ENCODE measurements around the gene SLC18A3. TPM values are rescaled to one million over a fixed set of nuclear protein-coding genes. Genes with fewer than 3 reads are reported as not detected.

The SLC18A3 gene
- polyA plus RNA-seq, 1 donor = not detected

GRCh38 chr10:49612513-49613164 lies 2.5 kb downstream of the SLC18A3 start:
- DNase-seq = no peak

- DNase-seq = no peak
Observed at GRCh38 chr10:49613165-49613881, 3.2 kb downstream of the SLC18A3 start.

- no peak for DNase-seq
Observed at GRCh38 chr10:49613882-49614241, 3.8 kb downstream of the SLC18A3 start, which contains the start of gene CHAT. TSS of gene CHAT (plus strand) at chr10:49614037. CDS start at chr10:49614190, 153 bp downstream.

- no peak for DNase-seq
Observed at GRCh38 chr10:49614242-49615198, 4.4 kb downstream of the SLC18A3 start.

- DNase-seq = no peak
Observed at GRCh38 chr10:49615213-49615612, 5.1 kb downstream of the SLC18A3 start.

GRCh38 chr10:49615721-49616120 lies 5.6 kb downstream of the SLC18A3 start:
- DNase-seq = no peak

- no peak for DNase-seq
Observed at GRCh38 chr10:49616421-49617101, 6.5 kb downstream of the SLC18A3 start.

GRCh38 chr10:49617121-49618020 lies 7.3 kb downstream of the SLC18A3 start:
- DNase-seq = no peak

GRCh38 chr10:49618821-49619220 lies 8.7 kb downstream of the SLC18A3 start:
- no peak for DNase-seq

- DNase-seq = no peak
Observed at GRCh38 chr10:49619613-49620012, 9.5 kb downstream of the SLC18A3 start.

GRCh38 chr10:49620286-49620810 lies 10.2 kb downstream of the SLC18A3 start:
- no peak for DNase-seq

- no peak for DNase-seq
Observed at GRCh38 chr10:49620841-49621378, 10.8 kb downstream of the SLC18A3 start.

- no peak for DNase-seq
Observed at GRCh38 chr10:49621561-49621960, 11.5 kb downstream of the SLC18A3 start.

- DNase-seq = no peak
Observed at GRCh38 chr10:49622426-49623425, 12.6 kb downstream of the SLC18A3 start.

GRCh38 chr10:49624629-49625028 lies 14.5 kb downstream of the SLC18A3 start:
- DNase-seq = no peak

- DNase-seq = no peak
Observed at GRCh38 chr10:49625411-49625810, 15.3 kb downstream of the SLC18A3 start.

GRCh38 chr10:49627038-49627437 lies 16.9 kb downstream of the SLC18A3 start:
- DNase-seq = no peak

GRCh38 chr10:49627644-49628247 lies 17.6 kb downstream of the SLC18A3 start:
- no peak for DNase-seq

GRCh38 chr10:49628599-49628998 lies 18.5 kb downstream of the SLC18A3 start:
- no peak for DNase-seq
